ENCODE measurements around the gene SH3BGRL3. TPM values are rescaled to one million over a fixed set of nuclear protein-coding genes. Genes with fewer than 3 reads are reported as not detected.

The SH3BGRL3 gene
- total and polyA plus RNA-seq, 2 donors from 2014 or later, result 140 to 180 TPM

DNA sequence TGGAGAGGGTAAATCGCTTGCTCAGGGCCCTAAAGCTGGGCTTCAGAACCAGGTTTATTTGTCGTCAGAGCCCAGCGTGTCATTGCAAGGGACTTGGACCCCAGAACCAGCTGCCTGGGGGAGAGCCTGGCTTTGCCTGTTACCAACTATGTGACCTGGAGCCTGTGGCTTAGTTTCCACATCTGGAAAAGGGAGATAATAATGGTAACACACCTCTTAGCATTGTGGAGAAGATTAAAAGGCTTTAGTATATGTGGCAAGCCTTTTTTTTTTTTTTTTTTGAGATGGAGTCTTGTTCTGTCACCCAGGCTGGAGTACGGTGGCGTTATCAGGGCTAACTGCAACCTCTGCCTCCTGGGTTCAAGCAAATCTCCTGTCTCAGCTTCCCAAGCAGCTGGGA, 50.4 kb downstream of the SH3BGRL3 start:
- H3K4me1 ChIP-seq (ENCODE audit: control insufficient read depth in 2 of 3, insufficient read depth in 2 of 3, low read depth in 1 of 3, low read length in 3 of 3), result no peaks in the 10 kb centered on the region
- FAIRE-seq, result no peak
- H3K4me3 ChIP-seq (ENCODE audit: low read length in 3 of 3), result no peak overlapping the region
- H3K27ac ChIP-seq (ENCODE audit: low read depth in 2 of 2, low read length in 2 of 2), result no peak overlapping the region
- no peaks in the 10 kb centered on the region for H3K9me3 ChIP-seq (ENCODE audit: control insufficient read depth in 2 of 3, insufficient read depth in 1 of 3, low read length in 3 of 3)
- H3K27me3 ChIP-seq (ENCODE audit: control insufficient read depth, insufficient read depth, low read length), result no peaks in the 10 kb centered on the region
- DNase-seq, result no peak
- H3K36me3 ChIP-seq (ENCODE audit: control insufficient read depth in 2 of 3, insufficient read depth in 3 of 3, low read length in 3 of 3), result no peaks in the 10 kb centered on the region
- H3K9ac ChIP-seq (ENCODE audit: low read length in 3 of 3), result no peak overlapping the region
- intact Hi-C loops (cut with DNase I), result no loop called here
- TF ChIP-seq, protein P1, sequence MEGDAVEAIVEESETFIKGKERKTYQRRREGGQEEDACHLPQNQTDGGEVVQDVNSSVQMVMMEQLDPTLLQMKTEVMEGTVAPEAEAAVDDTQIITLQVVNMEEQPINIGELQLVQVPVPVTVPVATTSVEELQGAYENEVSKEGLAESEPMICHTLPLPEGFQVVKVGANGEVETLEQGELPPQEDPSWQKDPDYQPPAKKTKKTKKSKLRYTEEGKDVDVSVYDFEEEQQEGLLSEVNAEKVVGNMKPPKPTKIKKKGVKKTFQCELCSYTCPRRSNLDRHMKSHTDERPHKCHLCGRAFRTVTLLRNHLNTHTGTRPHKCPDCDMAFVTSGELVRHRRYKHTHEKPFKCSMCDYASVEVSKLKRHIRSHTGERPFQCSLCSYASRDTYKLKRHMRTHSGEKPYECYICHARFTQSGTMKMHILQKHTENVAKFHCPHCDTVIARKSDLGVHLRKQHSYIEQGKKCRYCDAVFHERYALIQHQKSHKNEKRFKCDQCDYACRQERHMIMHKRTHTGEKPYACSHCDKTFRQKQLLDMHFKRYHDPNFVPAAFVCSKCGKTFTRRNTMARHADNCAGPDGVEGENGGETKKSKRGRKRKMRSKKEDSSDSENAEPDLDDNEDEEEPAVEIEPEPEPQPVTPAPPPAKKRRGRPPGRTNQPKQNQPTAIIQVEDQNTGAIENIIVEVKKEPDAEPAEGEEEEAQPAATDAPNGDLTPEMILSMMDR (IDR thresholded peaks at IDR 0.05; ENCODE audit: borderline replicate concordance, extremely low read depth, insufficient read depth), result no peak

Other genes with a start within 250 kb of the SH3BGRL3 start
- 34.4 TPM for gene SLC30A2, start 234.0 kb upstream of the SH3BGRL3 start, total RNA-seq
- 26.8 TPM for gene SLC30A2, start 234.0 kb upstream of the SH3BGRL3 start, polyA plus RNA-seq (ENCODE audit: insufficient read depth, low read depth, low replicate concordance)
- 0.82 TPM for gene TRIM63, start 212.5 kb upstream of the SH3BGRL3 start, total RNA-seq
- 3.3 TPM for gene TRIM63, start 212.5 kb upstream of the SH3BGRL3 start, polyA plus RNA-seq (ENCODE audit: insufficient read depth, low read depth, low replicate concordance)
- 13.9 TPM for gene PDIK1L, start 168.3 kb upstream of the SH3BGRL3 start, total RNA-seq
- gene PDIK1L, start 168.3 kb upstream of the SH3BGRL3 start, polyA plus RNA-seq (ENCODE audit: insufficient read depth, low read depth, low replicate concordance), result 3.7 TPM
- 8.1 TPM for gene FAM110D, start 121.0 kb upstream of the SH3BGRL3 start, total RNA-seq
- gene FAM110D, start 121.0 kb upstream of the SH3BGRL3 start, polyA plus RNA-seq (ENCODE audit: insufficient read depth, low read depth, low replicate concordance), result 4.2 TPM
- gene C1orf232, start 111.1 kb upstream of the SH3BGRL3 start, total RNA-seq, result not detected
- not detected for gene C1orf232, start 111.1 kb upstream of the SH3BGRL3 start, polyA plus RNA-seq (ENCODE audit: insufficient read depth, low read depth, low replicate concordance)
- 22.4 TPM for gene ZNF593, start 110.2 kb upstream of the SH3BGRL3 start, total RNA-seq
- gene ZNF593, start 110.2 kb upstream of the SH3BGRL3 start, polyA plus RNA-seq (ENCODE audit: insufficient read depth, low read depth, low replicate concordance), result 93.2 TPM
- gene ZNF593OS, start 108.3 kb upstream of the SH3BGRL3 start, total RNA-seq, result not detected
- not detected for gene ZNF593OS, start 108.3 kb upstream of the SH3BGRL3 start, polyA plus RNA-seq (ENCODE audit: insufficient read depth, low read depth, low replicate concordance)
- gene CNKSR1, start 102.6 kb upstream of the SH3BGRL3 start, total RNA-seq, result 19.7 TPM
- 8.8 TPM for gene CNKSR1, start 102.6 kb upstream of the SH3BGRL3 start, polyA plus RNA-seq (ENCODE audit: insufficient read depth, low read depth, low replicate concordance)
- gene CATSPER4, start 89.5 kb upstream of the SH3BGRL3 start, total RNA-seq, result not detected
- gene CATSPER4, start 89.5 kb upstream of the SH3BGRL3 start, polyA plus RNA-seq (ENCODE audit: insufficient read depth, low read depth, low replicate concordance), result not detected
- 8.5 TPM for gene CEP85, start 45.9 kb upstream of the SH3BGRL3 start, total RNA-seq
- 8.4 TPM for gene CEP85, start 45.9 kb upstream of the SH3BGRL3 start, polyA plus RNA-seq (ENCODE audit: insufficient read depth, low read depth, low replicate concordance)
- 55.0 TPM for gene UBXN11, start 26.6 kb downstream of the SH3BGRL3 start, total RNA-seq
- 30.2 TPM for gene UBXN11, start 26.6 kb downstream of the SH3BGRL3 start, polyA plus RNA-seq (ENCODE audit: insufficient read depth, low read depth, low replicate concordance)
- gene CD52, start 37.9 kb downstream of the SH3BGRL3 start, total RNA-seq, result 30.8 TPM
- gene CD52, start 37.9 kb downstream of the SH3BGRL3 start, polyA plus RNA-seq (ENCODE audit: insufficient read depth, low read depth, low replicate concordance), result 13.2 TPM
- 2.2 TPM for gene CRYBG2, start 74.0 kb downstream of the SH3BGRL3 start, total RNA-seq
- not detected for gene CRYBG2, start 74.0 kb downstream of the SH3BGRL3 start, polyA plus RNA-seq (ENCODE audit: insufficient read depth, low read depth, low replicate concordance)
- gene ZNF683, start 92.7 kb downstream of the SH3BGRL3 start, total RNA-seq, result 0.25 TPM
- gene ZNF683, start 92.7 kb downstream of the SH3BGRL3 start, polyA plus RNA-seq (ENCODE audit: insufficient read depth, low read depth, low replicate concordance), result not detected
- not detected for gene LIN28A, start 130.7 kb downstream of the SH3BGRL3 start, total RNA-seq
- not detected for gene LIN28A, start 130.7 kb downstream of the SH3BGRL3 start, polyA plus RNA-seq (ENCODE audit: insufficient read depth, low read depth, low replicate concordance)
- gene DHDDS, start 152.2 kb downstream of the SH3BGRL3 start, total RNA-seq, result 53.4 TPM
- gene DHDDS, start 152.2 kb downstream of the SH3BGRL3 start, polyA plus RNA-seq (ENCODE audit: insufficient read depth, low read depth, low replicate concordance), result 41.8 TPM
- gene HMGN2, start 192.4 kb downstream of the SH3BGRL3 start, total RNA-seq, result 362 TPM
- gene HMGN2, start 192.4 kb downstream of the SH3BGRL3 start, polyA plus RNA-seq (ENCODE audit: insufficient read depth, low read depth, low replicate concordance), result 413 TPM
- gene RPS6KA1, start 249.7 kb downstream of the SH3BGRL3 start, total RNA-seq, result 58.1 TPM
- 39.5 TPM for gene RPS6KA1, start 249.7 kb downstream of the SH3BGRL3 start, polyA plus RNA-seq (ENCODE audit: insufficient read depth, low read depth, low replicate concordance)